IMR-90 (cell line): ENCODE data around the gene ZNF764. TPM values are rescaled to one million over a fixed set of nuclear protein-coding genes. Genes with fewer than 3 reads are reported as not detected.

Experiments used
- ATAC-seq: fragments of 200-7000 bp; cut with Tn5 transposase; 2 replicates; pipeline ENCODE4 v1.9.1; 2020; ENCODE audit warnings: low read depth, mild to moderate bottlenecking, moderate library complexity
- BruUV-seq: library from RNA; stranded (reverse); fragments of 400-500 nt; replicated peaks from 2 replicates; lab custom pipeline; 2021; lab: Mats Ljungman, UMichigan
- CTCF ChIA-PET: fragments of 300-600 bp; formaldehyde crosslinking; extraction: SDS; loops from one replicate; lab custom pipeline; 2021; ENCODE audit warnings: antibody characterized with exemption; lab: Yijun Ruan, JAX
- POLR2A ChIA-PET: fragments of 300-600 bp; sonication (Branson Sonifier 250); formaldehyde crosslinking; loops from one replicate; lab custom pipeline; 2022; ENCODE audit warnings: antibody characterized with exemption; ENCODE audit not compliant: unreplicated experiment; lab: Charles Lee
- DNase-seq: peaks from one replicate; pipeline ENCODE4 v3.0.0; 2013
- H2AFZ ChIP-seq: replicated peaks from 2 replicates; pipeline ENCODE3; 2013; ENCODE audit warnings: low read length, mild to moderate bottlenecking; ENCODE audit not compliant: poor library complexity
- H2AK5ac ChIP-seq: 2 replicates; pipeline ENCODE4 v1.6.1; 2013; ENCODE audit warnings: low read depth, low read length, inconsistent platforms
- H2AK9ac ChIP-seq: replicated peaks from 2 replicates; pipeline ENCODE3; 2013; ENCODE audit warnings: mild to moderate bottlenecking, low read depth, low read length, moderate library complexity; ENCODE audit not compliant: poor library complexity
- H2BK120ac ChIP-seq: 2 replicates; pipeline ENCODE4 v1.6.1; 2013; ENCODE audit warnings: low read depth, low read length, inconsistent platforms
- H2BK15ac ChIP-seq: 3 replicates; pipeline ENCODE4 v1.6.1; 2013; ENCODE audit warnings: low read depth, low read length, inconsistent platforms
- H2BK20ac ChIP-seq: 2 replicates; pipeline ENCODE4 v1.6.1; 2013; ENCODE audit warnings: low read depth, mild to moderate bottlenecking, inconsistent platforms, low read length, moderate library complexity
- H2BK5ac ChIP-seq: 2 replicates; pipeline ENCODE4 v1.6.1; 2013; ENCODE audit warnings: mild to moderate bottlenecking, low read depth, low read length, inconsistent platforms; ENCODE audit not compliant: poor library complexity, severe bottlenecking
- H3K14ac ChIP-seq: replicated peaks from 2 replicates; pipeline ENCODE4 v1.6.1; 2013; ENCODE audit warnings: low read depth, low read length, inconsistent platforms
- H3K18ac ChIP-seq: 2 replicates; pipeline ENCODE4 v1.6.1; 2013; ENCODE audit warnings: low read depth, low read length, control low read depth
- H3K23ac ChIP-seq: 2 replicates; pipeline ENCODE4 v1.6.1; 2013; ENCODE audit warnings: low read depth, low read length, inconsistent platforms
- H3K27ac ChIP-seq: 2 replicates; pipeline ENCODE4 v1.5.1; 2013; ENCODE audit warnings: mild to moderate bottlenecking, control low read depth, low read length; ENCODE audit not compliant: insufficient read depth
- H3K27me3 ChIP-seq: 2 replicates; pipeline ENCODE4 v1.6.1; 2013; ENCODE audit warnings: low read length; ENCODE audit not compliant: control insufficient read depth, insufficient read depth
- H3K36me3 ChIP-seq: 2 replicates; pipeline ENCODE4 v1.6.1; 2013; ENCODE audit warnings: low read length, mixed read lengths; ENCODE audit not compliant: control insufficient read depth, insufficient read depth
- H3K4ac ChIP-seq: 2 replicates; pipeline ENCODE4 v1.6.1; 2013; ENCODE audit warnings: low read depth, low read length, inconsistent platforms
- H3K4me1 ChIP-seq: 2 replicates; pipeline ENCODE4 v1.6.1; 2013; ENCODE audit warnings: low read length, mixed read lengths; ENCODE audit not compliant: control insufficient read depth, insufficient read depth
- H3K4me2 ChIP-seq: 2 replicates; pipeline ENCODE4 v1.6.1; 2013; ENCODE audit warnings: low read depth, mild to moderate bottlenecking, control low read depth, low read length, moderate library complexity
- H3K4me3 ChIP-seq: 2 replicates; pipeline ENCODE4 v1.5.1; 2013; ENCODE audit warnings: low read depth, mild to moderate bottlenecking, control low read depth, low read length, moderate library complexity; ENCODE audit not compliant: insufficient read depth
- H3K56ac ChIP-seq: 2 replicates; pipeline ENCODE4 v1.6.1; 2013; ENCODE audit warnings: low read length, inconsistent platforms; ENCODE audit not compliant: insufficient read depth; ENCODE audit errors: extremely low read depth
- H3K79me1 ChIP-seq, 2 experiments: 2 replicates each; pipeline ENCODE4 v1.6.1; 2013; ENCODE audit warnings: low read length in 2 of 2, inconsistent platforms in 1 of 2, low read depth in 1 of 2
- H3K9ac ChIP-seq: 2 replicates; pipeline ENCODE4 v1.6.1; 2013; ENCODE audit warnings: low read depth, low read length, control low read depth
- H3K9me1 ChIP-seq: 2 replicates; pipeline ENCODE4 v1.6.1; 2013; ENCODE audit warnings: low read length, inconsistent platforms; ENCODE audit not compliant: insufficient read depth
- H3K9me3 ChIP-seq: 2 replicates; pipeline ENCODE4 v1.6.1; 2013; ENCODE audit warnings: low read length; ENCODE audit not compliant: control insufficient read depth, insufficient read depth
- H4K20me1 ChIP-seq: 2 replicates; pipeline ENCODE4 v1.6.1; 2013; ENCODE audit warnings: low read length, inconsistent platforms; ENCODE audit not compliant: insufficient read depth
- H4K5ac ChIP-seq: 2 replicates; pipeline ENCODE4 v1.6.1; 2013; ENCODE audit warnings: mild to moderate bottlenecking, low read depth, low read length, control low read depth
- H4K8ac ChIP-seq, 2 experiments: 2 replicates each; pipeline ENCODE4 v1.6.1; 2013; ENCODE audit warnings: low read depth in 2 of 2, low read length in 2 of 2, control low read depth in 1 of 2, inconsistent platforms in 1 of 2
- H4K91ac ChIP-seq: 2 replicates; pipeline ENCODE4 v1.6.1; 2013; ENCODE audit warnings: low read depth, low read length, inconsistent platforms; ENCODE audit not compliant: insufficient read depth
- BHLHE40 ChIP-seq: fragments of 150-350 bp; IDR thresholded peaks from 2 replicates; pipeline ENCODE4 v1.6.1; 2016; ENCODE audit warnings: mild to moderate bottlenecking, low read depth, low read length
- CEBPB ChIP-seq: IDR thresholded peaks from 2 replicates; pipeline ENCODE4 v1.6.1; 2012; ENCODE audit warnings: low read depth, low read length, improper control_type of control experiment
- CTCF ChIP-seq: conservative IDR thresholded peaks from 2 replicates; pipeline ENCODE4 v1.5.1; 2012; ENCODE audit warnings: mild to moderate bottlenecking, low read depth, low read length, improper control_type of control experiment
- FOS ChIP-seq: fragments of 150-350 bp; IDR thresholded peaks from 2 replicates; pipeline ENCODE4 v1.6.1; 2016; ENCODE audit warnings: low read depth, low read length
- MAFK ChIP-seq: IDR thresholded peaks from 2 replicates; pipeline ENCODE4 v1.6.1; 2012; ENCODE audit warnings: low read depth, low read length, improper control_type of control experiment
- MXI1 ChIP-seq: IDR thresholded peaks from 2 replicates; pipeline ENCODE4 v1.6.1; 2012; ENCODE audit warnings: low read depth, mild to moderate bottlenecking, low read length, moderate library complexity, borderline replicate concordance
- RCOR1 ChIP-seq: IDR thresholded peaks from 2 replicates; pipeline ENCODE4 v1.6.1; 2012; ENCODE audit warnings: mild to moderate bottlenecking, low read length, improper control_type of control experiment; ENCODE audit not compliant: insufficient replicate concordance
- SMC3 ChIP-seq: fragments of 150-350 bp; IDR thresholded peaks from 2 replicates; pipeline ENCODE4 v1.6.1; 2016; ENCODE audit warnings: low read depth, mild to moderate bottlenecking, antibody characterized with exemption, low read length, moderate library complexity
- USF2 ChIP-seq: fragments of 150-350 bp; IDR thresholded peaks from 2 replicates; pipeline ENCODE4 v1.6.1; 2017; ENCODE audit warnings: mild to moderate bottlenecking, antibody characterized with exemption, low read length, low read depth
- WGBS, 2 experiments: methylation state at CpG; one replicate each; pipeline versions ENCODE4 v1.1.5 to v1.1.7; 2013; ENCODE audit warnings: missing lambda C conversion rate in 2 of 2; ENCODE audit not compliant: insufficient read length in 1 of 2; ENCODE audit errors: extremely low coverage in 2 of 2; 5-methylcytosine and 5-hydroxymethylcytosine counted together
- dilution Hi-C: fragments of 300-500 bp; cut with HindIII; formaldehyde crosslinking; loops from one replicate; pipeline ENCODE4 v1.14.3; 2018; ENCODE audit warnings: low sequenced_read_pairs; ENCODE audit not compliant: unreplicated experiment
- in situ Hi-C: fragments of 300-500 bp; cut with MboI; formaldehyde crosslinking; loops from 3 replicates; pipeline ENCODE4 v1.14.3; 2019; ENCODE audit warnings: low sequenced_read_pairs, inconsistent platforms, mixed read lengths
- intact Hi-C: fragments of 100-400 bp; cut with micrococcal nuclease; formaldehyde crosslinking; loops from 2 replicates; pipeline ENCODE4 v1.10.0; 2022
- polyA plus RNA-seq, 3 experiments: library from polyadenylated mRNA; depleted of rRNA; stranded (reverse); fragments of >200 nt; gene quantifications; 2 replicates each; pipeline ENCODE4 v1.2.3, GENCODE V29; 2012; ENCODE audit warnings: low replicate concordance in 1 of 3
- total RNA-seq: library from RNA; depleted of rRNA; stranded (reverse); fragments of >200 nt; gene quantifications from 2 replicates; pipeline ENCODE4 v1.2.3, GENCODE V29; 2012

Gene ZNF764
- total and polyA plus RNA-seq, 2 of the 4 experiments (the other 2 are of a cell fraction) = 2.2 to 4.6 TPM

DNA sequence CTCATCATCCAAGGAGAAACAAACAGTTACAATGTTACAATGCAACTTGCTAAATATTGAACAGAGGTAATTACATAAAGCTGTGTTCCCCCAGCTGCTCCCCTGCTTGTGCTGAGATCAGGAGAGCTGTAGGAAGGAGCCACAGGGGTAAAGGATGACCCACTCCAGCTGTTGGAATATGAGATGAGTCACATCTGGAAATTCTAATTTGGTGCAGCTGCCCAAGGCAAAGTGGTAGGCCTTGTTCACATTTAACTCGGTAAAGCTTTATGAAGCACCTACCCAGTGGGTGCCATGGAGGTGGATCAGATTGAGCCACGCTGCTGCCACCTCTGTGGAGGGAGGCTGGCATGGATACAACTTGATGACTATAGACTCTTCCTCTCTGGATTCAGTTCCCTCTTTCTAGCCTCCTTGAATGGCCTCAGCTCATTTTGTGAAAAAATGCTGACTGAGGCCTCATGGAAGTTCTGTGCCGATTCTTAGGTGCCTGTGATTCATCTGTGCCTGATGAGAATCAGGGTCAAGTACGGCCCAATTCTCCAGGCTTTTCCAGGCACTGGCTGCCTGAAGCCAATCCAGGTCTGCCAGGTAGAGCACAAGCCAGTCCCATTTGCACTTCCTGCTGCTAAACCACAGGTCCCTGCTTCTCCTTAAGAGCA is 44.6 kb upstream of the ZNF764 start:
- H4K20me1 ChIP-seq = no peaks in the 10 kb centered on the region

More for the DNA sequence above, 44.6 kb upstream of the ZNF764 start:
- peak; percentile 46 for ATAC-seq
- H3K9me1 ChIP-seq = no peaks in the 10 kb centered on the region; the same call in 1 of the 2 replicates
- intact Hi-C loops = no loop called here
- H2AK9ac ChIP-seq = no peak overlapping the region
- H4K8ac ChIP-seq = no peak overlapping the region
- ChIA-PET POLR2A (interaction anchor here (0.6 kb wide), 1 partner anchor 200 kb away, joined by 14 read pairs; no protein-coding TSS in a partner anchor), CTCF (interaction anchor here (0.5 kb wide), 1 partner anchor 12 kb away, joined by 4 read pairs; no protein-coding TSS in a partner anchor)
- BruUV-seq = no TSS peak
- H2AK5ac ChIP-seq = no peak overlapping the region
- TF ChIP-seq USF2 (no peak), CEBPB (no peak), SMC3 (no peak), CTCF (no peak), FOS (no peak), RCOR1 (no peak), BHLHE40 (no peak), MXI1 (no peak), MAFK (no peak)
- no peak overlapping the region for H3K56ac ChIP-seq
- no peak overlapping the region for H3K4ac ChIP-seq
- H3K9me3 ChIP-seq = no peaks in the 10 kb centered on the region; the same call in 1 of the 2 replicates
- H2BK15ac ChIP-seq = no peak overlapping the region
- DNase-seq = peak; percentile 37
- H3K4me1 ChIP-seq = peaks cover 6% of the 10 kb centered on the region; the same call in 1 of the 2 replicates
- H3K27ac ChIP-seq = no peak overlapping the region; the same call in 1 of the 2 replicates
- H2BK120ac ChIP-seq = no peak overlapping the region
- no peak overlapping the region for H2AFZ ChIP-seq
- H2BK20ac ChIP-seq = no peak overlapping the region
- no peak overlapping the region for H3K9ac ChIP-seq
- no peak overlapping the region for H3K23ac ChIP-seq
- H2BK5ac ChIP-seq = no peak overlapping the region
- no peak overlapping the region for H4K5ac ChIP-seq
- peaks cover 0 to 9% of the 10 kb centered on the region in 2 experiments; a peak in 2 of 4 replicates for H3K79me1 ChIP-seq
- dilution Hi-C loops = no loop called here
- H3K14ac ChIP-seq = no peak overlapping the region
- in situ Hi-C loops = no loop called here
- no peaks in the 10 kb centered on the region for H3K27me3 ChIP-seq
- H3K36me3 ChIP-seq = peaks cover 22% of the 10 kb centered on the region
- H3K4me2 ChIP-seq = no peak overlapping the region
- 62% methylated on average over 3 of the region's 4 CpGs; no CpG with 5 or more reads in 1 of the 2 experiments for WGBS, 2 experiments
- no peak overlapping the region for H3K18ac ChIP-seq
- no peak overlapping the region for H3K4me3 ChIP-seq
- no peak overlapping the region for H4K91ac ChIP-seq
